ELR (cell line): ENCODE data around the gene NANOS3.

ENCODE experiments used
- DNase-seq: peaks from one replicate; pipeline ENCODE4 v3.0.0-alpha.2; 2015; ENCODE audit warnings: low read depth

Gene NANOS3

DNA sequence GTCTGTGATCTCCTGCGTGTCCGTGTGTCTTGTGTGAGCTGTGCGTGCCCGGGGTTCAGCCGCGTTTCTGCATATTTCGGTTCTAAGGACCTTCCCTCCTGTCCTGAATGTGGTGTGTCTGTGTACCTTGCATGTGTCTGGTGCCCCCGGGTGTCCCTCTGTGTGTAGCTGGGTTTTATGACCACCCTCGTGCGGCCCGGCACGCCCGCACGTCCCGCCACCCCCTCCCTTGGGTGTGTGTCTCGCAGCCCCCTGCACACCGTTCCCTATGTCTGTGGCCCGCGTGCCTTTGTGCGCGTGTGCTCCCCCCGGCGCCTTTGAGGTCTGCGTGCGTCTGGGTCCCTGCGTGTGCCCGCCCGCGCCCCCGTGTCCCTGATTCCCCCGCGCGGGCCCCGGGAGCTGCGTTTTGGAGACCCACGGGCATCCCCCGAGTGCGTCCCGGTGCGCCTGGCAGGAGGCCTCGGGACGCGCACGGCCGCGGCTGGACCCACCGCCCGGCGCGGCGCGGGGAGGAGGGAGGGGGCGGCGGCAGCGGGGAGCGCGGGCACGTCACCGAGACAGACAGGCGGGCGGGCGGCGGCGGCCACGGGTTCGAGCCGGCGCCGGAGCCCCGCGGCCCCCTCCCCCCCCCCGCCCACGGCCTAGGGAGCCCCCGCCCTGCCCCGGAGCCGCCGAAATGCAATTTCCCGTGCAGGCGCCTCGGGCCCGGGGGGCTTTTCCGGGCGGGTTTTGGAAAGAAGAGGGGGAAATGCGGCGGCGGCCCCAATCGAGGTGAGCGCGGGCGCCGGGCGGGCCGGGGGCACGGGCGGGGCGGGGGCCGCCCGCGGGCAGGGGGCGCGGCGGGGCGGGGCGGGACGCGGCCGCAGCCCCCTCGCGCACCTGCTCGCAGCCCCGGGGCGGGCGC lies 12.0 kb upstream of the NANOS3 start:
- no peak for DNase-seq

DNA sequence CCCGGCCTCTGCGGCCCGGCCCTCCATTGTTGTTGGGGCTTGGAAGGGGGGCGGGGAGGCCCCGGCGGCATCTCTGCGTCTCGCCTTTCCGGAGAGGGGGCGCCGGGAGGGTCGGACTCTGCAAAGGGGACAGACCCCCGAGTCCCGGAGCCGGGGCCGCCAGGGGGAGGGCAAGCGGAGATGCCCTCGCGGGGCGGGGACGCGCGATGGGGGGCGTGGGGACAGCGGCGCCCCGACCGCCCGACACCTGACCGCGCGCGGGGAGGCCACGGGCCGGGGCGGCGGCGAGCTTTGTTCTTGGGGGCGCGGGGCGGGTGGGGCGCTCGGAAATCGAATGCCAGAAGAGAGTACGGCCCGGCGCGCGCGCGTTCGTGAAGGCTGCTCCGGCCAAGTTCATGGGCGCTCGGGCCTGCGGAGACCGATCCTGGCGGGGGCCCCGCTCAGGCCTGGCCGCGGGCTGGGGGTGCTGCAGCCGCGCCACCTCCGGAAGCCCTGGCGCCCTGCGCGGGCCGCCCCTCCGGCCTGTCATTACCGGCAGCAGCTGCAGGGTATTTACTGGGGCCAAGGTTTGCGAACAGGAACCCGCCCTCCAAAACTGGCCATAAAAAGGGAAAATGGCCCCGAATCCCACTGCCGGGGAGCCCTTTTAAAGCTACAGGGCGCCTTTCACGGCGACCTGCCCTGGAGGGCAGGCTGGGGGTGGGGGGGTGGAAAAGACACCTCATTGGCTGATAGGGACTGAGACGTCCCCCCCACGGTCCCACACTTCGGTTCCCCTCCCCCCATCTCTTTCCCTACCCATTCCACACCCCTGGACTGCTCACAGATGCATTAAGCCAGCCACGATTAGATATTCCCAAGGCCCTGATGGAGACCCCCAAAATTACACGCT lies 11.1 kb upstream of the NANOS3 start:
- no peak for DNase-seq

DNA sequence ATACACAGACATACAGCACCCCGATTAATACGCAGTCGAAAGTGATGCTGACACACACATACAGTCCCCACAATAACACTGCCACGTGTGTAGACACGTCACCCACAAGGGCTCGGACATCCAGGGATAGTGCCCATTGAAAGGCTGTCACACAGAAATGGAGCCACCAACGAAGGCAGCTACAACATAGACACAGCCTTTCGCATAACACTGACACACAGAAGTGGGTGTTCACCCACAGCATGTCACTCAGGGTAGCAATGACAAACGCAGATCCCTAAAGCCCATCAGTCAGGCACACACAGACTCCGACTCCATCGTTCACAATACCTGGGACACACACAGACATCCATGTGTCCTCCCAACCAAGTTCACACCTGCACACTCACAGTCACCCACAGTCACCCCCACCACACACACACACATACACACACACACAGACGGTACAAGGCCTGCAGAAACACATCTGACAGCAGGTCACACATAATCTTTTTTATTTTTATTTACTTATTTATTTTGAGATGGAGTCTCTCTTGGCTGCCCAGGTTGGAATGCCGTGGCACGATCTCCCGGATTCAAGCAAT lies 10.4 kb upstream of the NANOS3 start:
- no peak for DNase-seq

DNA sequence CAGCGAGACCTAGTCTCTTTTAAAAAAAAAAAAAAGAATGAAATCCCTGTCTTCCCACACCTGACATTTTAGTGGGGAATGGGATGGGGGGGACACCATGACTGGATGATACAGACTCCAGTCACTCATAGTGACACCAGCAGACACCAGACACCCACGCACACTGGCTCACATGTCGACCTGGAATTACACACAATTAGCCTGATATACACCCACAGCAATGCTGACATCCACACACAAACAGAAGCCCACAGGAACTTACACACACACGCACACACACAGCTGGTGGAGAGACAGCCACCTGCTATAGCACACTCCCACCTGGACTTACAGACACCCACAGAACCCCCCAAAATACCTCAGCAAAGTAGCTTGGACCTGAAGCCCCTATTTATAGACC lies 8.3 kb upstream of the NANOS3 start:
- no peak for DNase-seq

- DNase-seq = no peak
Measured at GRCh38 chr19:13869281-13869680, 7.7 kb upstream of the NANOS3 start.

DNA sequence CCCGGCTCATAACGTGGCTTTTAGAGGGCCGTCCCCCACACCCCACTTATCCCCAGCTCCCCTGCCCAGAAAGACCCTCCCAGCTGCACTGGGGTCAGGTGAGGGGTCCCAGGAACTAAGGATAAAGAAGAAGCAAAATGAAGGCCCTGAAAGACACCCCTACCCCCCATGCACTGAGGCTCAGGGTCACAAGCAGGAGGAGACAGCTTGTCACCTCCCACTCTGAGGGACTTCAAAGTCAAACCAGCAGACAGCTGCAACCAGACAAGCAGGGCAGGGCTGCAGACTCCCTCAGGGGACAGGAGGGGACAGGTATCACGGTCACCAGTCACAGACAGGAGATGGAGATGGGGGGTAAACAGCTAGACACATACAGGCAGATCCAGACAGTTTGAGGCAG lies 6.1 kb upstream of the NANOS3 start:
- DNase-seq = no peak

GRCh38 chr19:13872339-13872694 lies 4.6 kb upstream of the NANOS3 start:
- DNase-seq = no peak

GRCh38 chr19:13872695-13873389 lies 4.1 kb upstream of the NANOS3 start:
- peak; percentile 25 for DNase-seq

GRCh38 chr19:13873834-13874515 lies 3.0 kb upstream of the NANOS3 start:
- peak; percentile 27 for DNase-seq

GRCh38 chr19:13875824-13876223 lies 1.1 kb upstream of the NANOS3 start:
- DNase-seq = no peak

DNA sequence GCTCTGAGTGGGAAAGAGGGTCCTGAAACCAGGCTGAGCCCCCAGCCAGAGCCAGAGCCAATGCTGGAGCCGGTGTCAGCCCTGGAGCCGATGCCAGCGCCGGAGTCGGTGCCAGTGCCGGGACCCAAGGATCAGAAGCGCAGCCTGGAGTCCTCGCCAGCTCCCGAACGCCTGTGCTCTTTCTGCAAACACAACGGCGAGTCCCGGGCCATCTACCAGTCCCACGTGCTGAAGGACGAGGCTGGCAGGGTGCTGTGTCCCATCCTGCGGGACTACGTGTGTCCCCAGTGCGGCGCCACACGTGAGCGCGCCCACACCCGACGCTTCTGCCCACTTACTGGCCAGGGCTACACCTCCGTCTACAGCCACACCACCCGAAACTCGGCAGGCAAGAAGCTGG lies 369 bp downstream of the NANOS3 start:
- no peak for DNase-seq

GRCh38 chr19:13880059-13881043 lies 3.4 kb downstream of the NANOS3 start:
- peak; percentile 98 for DNase-seq

- DNase-seq = no peak
Measured at GRCh38 chr19:13881251-13881691, 4.3 kb downstream of the NANOS3 start.

DNA sequence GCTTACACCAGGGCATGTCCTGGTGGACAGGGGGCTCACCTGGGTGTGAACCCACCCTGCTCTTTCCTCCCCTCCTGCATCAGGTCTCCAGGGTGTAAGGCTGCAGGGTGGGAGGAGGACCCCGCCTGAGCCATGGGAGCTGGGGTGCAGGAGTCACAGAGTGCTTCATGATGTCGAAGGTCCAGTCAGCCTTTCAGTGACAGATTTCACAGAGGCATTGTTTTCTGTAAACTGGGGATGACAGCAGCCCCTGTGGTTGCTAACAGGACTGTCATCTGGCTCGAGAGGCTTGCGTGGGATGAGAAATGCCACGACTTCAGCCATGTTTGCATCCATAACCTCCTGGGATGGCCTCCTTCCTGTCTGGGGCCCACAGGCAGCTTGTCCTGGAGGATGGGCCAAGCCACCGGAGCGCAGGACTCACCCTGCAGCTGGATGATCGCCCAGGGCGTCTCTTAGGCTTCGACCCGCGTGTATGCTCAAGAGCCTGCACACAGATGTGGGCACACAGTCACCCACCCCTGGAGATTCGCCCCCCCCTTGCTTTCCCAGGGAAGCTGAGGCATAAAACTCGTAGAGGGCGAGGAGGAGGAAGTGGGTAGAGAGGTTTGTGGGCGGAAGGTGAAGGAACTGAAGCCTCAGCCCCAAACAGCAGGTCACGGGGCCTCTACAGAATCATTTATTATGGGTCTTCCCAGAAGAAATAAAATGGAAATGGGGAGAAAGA lies 4.9 kb downstream of the NANOS3 start:
- peak; percentile 48 for DNase-seq

DNA sequence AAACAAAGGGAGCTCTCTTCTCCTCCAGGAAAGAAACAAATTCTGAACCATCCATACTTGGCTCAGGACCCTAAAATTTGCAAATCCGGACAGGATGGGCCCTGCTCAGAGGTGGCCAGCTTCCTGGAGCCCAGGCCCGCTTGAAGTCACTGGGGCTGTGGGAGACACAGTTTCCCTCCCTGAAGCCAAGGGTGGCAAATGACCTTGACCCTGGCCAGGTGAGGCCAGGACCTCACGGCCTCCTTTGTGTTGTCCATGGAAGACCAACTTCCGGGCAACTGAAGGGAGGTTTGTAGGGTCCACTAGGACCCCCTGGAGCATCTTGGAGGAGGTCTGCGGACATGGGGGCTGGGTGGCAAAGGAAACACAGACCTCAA lies 5.5 kb downstream of the NANOS3 start:
- no peak for DNase-seq

- DNase-seq = no peak
Measured at GRCh38 chr19:13882836-13883235, 5.9 kb downstream of the NANOS3 start.

- peak; percentile 34 for DNase-seq
Measured at GRCh38 chr19:13883516-13884064, 6.7 kb downstream of the NANOS3 start.

DNA sequence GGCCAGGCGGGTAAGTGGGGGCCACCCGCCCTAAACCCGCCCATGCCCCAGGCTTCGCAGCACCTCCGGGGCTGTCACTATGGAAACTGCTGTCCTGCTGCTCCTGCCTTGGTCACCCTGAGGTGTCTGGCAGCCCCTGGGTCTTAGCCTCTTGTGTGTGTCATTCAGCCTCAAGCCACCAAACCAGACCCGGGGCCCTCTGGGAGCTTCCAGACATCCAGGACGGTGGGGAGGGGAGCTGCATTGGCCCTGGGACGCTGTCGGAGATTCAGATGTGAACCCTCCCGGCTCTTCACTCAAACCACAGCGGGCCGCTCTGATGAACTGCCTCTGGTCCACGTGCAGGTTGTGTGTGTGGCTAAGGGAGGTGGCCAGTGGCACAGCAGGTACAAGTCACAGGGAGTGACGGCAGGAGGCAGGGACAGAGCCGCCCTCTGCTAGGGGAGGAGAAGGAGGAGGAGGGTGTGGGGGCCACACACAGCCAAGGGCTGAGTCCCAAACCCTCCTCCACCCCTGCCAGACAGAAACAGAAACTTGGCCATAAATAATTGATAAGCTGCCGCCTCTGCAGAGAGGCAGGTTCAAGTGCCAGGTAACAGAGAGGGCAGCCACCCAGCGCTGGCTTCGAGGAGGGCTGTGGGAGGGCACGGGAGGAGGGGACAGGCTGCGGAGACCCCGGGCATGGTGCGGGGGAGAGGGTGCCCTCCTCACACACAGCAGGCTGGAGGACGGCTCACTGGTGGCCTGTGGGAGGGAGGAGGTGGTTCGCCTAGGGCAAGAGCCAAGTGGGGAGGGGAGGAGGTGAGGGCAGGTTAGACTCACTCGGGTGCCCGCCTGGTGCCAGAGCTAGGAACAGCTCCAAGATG lies 8.0 kb downstream of the NANOS3 start:
- no peak for DNase-seq
